ENCODE measurements around the gene AMDHD1.

Gene AMDHD1

DNA sequence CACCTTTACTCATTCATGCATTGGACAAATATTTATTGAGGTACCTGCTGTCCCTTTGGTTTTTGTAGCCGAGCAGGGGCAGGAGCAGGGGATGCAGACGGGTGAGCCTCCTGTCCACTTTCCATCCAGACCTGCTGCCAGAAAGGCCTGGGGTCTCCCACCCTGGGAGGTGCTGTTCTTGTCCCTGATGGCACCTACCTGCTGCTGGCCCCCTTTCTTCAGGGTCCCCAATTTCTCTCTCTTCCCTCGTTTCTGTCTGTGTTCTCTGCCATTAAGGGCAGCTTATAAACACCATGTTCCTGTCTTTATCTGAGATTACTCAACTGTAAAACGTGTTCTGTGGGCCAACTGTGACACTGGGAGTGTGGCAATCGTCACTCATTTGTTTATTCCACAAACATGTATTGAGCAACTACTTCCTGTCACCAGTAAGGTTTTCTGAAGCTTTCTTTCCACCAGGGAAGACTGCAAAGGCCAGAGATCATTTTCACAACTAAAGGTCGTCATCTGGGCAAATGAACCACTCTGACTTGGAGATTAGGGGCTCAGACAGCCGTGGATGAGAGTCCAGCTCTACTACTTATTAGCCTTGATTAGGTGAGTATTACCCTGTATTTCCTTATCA, 53.0 kb downstream of the AMDHD1 start, which contains the start of gene HAL:
Gene HAL (minus strand): TSS at position 311 of the 625 bp plus-strand sequence. CDS start 434 bp downstream, outside the sequence.
- DNase-seq = no peak

DNA sequence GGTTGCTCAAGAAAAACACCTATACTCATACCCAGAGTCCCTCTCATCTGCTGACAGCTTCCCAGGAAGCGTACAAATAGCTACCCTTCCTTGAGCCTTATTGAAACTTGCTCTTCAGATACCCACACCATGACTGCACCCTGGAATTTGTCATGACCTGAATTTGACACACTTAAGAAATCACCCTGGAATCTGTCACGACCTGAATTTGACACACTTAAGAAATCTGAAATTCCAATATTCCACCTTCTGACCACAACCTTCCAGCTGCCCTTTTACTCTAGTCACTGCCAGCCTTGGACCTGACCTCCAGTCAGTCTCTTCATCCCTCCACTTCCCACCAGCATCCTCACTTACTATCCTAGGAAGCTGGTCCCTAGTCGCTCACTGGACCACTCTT, 54.1 kb downstream of the AMDHD1 start:
- no peak for DNase-seq

DNA sequence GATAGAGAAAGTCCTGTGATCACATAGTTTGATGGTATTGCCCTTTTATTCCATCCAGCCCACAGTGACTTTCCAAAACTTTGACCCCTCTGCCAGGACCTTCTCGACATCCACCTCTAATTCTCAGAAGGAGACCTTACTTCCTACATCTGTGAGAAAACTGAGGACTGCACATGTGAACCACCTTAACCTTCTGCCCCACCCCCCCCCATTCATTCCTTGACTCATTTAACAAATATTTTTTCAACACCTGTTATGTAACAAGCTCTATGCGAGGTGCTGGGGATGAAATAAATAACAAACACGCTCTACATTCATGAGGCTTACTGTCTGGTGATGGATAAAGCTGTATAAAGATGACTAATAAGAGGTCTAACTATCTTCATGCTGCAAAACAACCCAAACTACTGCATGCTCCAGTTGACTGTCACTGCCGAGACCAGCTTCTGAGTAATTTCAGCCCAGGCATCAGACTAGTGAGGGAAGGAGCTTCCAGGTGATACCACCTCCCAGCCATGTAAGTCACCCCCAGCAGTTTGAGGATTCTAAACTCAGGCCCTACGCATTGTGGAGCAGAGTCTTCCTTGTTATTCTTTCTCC, 54.9 kb downstream of the AMDHD1 start:
- no peak for DNase-seq

DNA sequence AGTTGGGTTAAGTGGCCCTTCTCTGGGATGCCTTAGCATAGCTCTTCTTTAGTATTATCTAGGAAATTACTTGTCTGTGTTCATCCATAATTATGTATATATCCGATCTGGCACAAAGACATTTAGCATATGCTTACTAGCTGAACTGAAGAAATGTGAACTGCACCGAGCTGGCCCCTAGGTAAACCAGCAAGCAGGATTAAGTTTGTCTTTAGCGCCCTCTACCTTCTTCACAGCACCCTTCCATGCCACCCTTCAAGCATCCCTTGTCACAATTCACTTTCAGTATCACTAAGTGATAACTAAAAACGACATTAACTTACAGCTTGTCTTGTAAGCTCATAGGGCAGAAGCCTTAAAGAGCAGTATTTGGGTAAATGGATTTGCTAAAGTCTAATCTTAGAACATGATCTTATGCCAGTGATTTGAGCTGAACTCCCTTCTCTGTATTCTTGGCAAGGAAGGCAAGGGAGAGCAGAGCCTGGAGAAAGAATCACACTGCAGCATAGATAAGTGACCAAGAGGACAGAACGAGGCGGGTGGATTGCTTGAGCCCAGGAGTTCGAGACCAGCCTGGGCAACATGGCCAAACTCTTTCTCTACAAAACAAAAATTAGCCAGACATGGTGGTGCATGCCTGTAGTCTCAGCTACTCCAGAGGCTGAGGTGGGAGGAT, 55.6 kb downstream of the AMDHD1 start:
- DNase-seq = no peak

DNA sequence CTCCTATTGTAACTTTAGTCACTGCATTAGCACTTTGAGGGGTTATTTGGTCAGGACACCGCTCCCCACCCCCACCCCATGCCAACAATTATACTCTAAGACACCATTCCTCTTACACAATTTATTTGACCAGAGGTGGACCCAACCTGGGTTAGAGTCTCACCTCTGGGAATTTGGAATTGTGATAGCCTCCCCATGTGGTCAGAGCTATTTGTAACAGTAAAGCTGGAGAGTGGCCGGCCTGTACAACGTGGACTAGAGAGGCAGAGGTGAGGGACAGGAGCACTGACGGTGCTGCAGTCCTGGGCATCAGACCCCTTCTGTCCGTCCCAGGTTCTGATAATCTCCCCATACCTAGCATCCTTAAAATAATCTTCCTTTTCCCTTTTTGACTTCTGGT, 56.4 kb downstream of the AMDHD1 start:
- DNase-seq = no peak

DNA sequence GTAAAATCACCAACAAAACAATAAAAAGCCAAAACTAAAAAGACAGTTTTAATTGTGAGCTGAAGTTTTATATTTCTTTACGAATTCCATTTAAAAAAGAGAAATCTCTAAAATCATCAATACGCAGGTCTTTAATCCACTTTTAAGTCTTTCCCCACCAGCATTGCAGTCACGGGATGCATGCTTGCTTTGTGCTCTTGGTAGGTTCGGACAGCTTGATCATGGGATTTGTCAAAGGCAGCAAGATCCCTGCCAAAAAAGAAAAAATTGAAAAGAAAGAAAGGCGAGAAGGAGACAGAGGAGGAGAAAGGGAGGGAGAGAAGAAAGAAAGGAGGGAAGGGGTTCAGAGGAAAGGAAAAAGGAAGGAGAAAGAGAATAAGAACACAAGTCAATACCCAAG, 57.7 kb downstream of the AMDHD1 start:
- DNase-seq = no peak

DNA sequence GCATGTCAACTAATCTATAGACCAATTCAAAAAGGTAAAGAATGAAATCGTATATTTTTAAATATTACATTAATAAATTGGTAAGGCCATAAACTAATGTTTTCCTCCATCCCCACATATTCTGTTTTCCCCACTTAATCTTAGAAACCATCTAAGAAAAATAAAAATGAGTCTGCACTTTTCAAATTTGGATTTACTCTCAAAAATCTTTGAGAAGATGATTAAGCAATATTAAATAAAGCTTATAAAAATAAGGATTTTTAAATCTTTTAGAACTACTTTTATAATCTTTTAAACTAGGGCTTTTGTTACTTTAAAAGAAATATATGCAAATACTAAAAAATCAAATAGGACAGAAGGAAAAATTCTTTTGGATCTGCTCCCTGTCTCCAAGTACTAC, 63.6 kb downstream of the AMDHD1 start:
- DNase-seq = no peak

DNA sequence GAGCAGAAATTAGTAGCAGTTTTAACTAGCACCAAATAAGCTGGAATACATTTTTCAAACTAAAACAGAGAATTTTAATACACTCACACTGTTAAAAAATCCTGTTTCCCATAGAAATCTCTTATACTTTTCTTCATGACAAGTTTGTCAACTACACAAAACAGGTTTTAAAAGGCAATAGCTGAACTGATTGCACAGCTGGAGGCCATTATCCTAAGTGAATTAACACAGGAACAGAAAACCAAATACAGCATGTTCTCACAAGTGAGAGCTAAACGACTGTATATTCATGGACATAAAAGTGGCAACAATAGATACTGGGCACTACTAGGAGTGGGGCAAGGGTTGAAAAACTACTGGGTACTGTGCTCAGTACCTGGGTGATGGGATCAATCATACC, 64.6 kb downstream of the AMDHD1 start:
- no peak for DNase-seq

DNA sequence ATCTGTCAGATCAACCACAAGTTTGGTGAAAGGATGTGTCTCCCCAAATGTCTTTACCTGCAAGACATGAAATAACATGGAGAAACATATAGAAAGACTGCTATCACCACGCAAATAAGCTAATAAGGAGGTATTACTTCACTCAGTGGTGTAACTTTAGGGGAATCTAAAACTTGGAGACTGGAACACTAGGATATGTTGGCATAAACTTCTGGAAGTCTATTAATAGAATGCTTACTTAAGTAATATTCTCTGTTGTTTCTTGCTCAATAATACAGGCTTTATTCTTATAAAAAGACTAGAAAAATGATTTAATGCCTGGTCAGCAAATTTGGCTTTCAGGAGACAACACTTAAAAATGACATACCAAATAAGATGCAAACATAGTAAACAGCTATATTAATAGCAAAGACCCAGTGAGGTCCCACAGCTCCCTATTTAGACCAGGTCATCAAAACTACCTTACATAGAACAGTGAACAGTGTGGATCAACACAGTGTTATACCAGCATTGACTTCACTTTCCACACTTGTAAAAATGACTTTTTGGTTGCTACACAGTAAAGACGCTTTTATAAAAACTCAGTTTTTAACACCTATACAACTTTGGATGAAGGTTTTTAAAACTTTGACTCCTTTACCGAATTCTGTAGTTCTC, 71.9 kb downstream of the AMDHD1 start:
- no peak for DNase-seq

DNA sequence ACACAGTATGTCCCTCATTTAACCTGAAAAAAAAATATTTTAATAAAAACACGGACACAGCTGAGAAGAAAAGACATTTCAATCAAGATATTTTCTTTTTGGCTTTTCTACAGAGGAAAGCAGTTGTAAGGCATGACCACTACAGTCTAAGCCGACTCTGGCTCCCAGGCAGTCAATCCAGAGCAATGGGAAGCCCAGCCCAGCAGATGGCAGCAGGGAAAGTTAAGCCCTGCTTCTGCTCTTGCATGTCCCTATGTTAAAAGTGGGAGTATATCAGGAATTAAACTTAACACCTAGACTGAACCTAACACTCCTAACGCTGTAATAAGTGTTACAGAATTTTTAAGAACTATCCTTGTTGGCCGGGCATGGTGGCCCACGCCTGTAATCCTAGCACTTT, 72.5 kb downstream of the AMDHD1 start:
- no peak for DNase-seq

All from NCI-H524 treated with DMSO at 0.1 percent for 48 hours (cell line).